Measurements from ENCODE around the gene HPD.

DNA sequence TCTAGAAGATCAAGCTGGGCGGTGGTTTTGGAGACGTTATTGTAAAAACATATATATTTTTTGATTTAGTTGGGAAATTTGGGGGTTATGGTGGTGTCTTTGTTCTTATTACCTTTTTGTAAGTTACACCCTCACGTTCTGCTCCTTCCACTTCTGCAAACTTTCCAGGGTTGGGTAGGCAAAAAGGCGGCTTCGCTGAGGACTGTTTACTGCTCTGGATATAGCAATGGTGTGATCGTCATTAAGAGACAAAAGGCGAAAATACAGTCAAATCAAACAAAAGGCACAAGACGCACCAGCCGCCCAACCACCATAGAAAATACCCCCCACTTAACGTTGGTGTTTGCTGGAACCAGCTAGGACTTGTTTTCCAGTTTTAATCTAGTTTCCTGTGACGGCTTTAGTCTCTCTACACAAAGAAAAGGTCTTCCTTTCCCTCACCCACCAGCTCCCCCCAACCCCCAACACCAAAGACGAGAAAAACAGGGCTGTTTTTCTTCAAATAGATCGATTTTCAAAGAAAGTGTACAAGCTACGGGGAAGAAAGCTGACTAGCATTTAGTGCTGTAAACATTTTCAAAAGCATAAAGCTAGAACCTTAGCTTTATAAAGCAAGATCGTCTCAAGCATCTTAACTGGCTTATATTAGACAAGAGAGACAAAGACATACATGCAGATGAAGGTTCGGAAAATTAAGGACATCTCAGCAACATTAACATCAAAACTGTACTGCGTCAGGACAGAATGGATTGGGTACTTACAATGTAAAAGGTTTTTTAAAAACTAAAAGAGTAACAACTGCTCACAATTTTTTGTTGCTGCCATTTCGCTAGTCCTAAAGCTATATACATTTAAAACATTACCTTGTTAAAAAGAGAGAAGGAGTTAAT lies 56.8 kb downstream of the HPD start:
- TF ChIP-seq POLR2AphosphoS5 (IDR thresholded peaks at IDR 0.05; ENCODE audit: borderline replicate concordance, low read depth, low read length), result no peak
- TF ChIP-seq EZH2 (IDR thresholded peaks at IDR 0.05), result no peak
